ENCODE data around the gene KIAA1217. TPM values are rescaled to one million over a fixed set of nuclear protein-coding genes. Genes with fewer than 3 reads are reported as not detected.
A peak's percentile ranks its signal among the peaks of the same experiment; 100 is the strongest.
"Not testable (repeated sequence)": the region's sequence is repeated elsewhere in the genome, so short reads cannot be mapped to it uniquely, and the experiment has no call there.

The KIAA1217 gene
- total and polyA plus RNA-seq, 2 of the 4 experiments (the other 2 are of a cell fraction), result 3.4 to 4.4 TPM

DNA sequence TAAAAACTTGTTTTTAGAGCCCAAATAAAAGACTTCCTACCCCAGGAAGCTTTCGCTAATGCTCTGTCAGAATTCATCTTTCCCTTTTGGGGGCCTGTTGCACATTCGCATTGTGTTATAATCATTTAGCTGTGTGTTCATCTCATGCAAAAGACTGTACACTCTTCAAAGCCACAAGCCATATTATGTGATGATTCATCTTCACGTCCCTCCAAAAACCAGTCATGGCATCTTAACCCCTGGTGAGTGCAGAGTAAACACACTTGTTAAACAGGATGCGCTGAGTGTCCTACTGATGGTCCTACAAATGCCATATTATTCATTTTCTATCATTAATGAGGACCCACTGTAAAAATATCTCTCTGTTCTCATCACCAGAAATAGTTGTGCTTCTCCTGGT is 235.4 kb downstream of the KIAA1217 start:
- POLR2A ChIA-PET (ENCODE audit: unreplicated experiment), result no interaction called here
- no peaks in the 10 kb centered on the region for H3K36me3 ChIP-seq (ENCODE audit: control insufficient read depth, insufficient read depth, low read length)
- no peaks in the 10 kb centered on the region for H3K27me3 ChIP-seq (ENCODE audit: control insufficient read depth, insufficient read depth, low read length)
- peaks cover 23% of the 10 kb centered on the region for H3K9me1 ChIP-seq (ENCODE audit: insufficient read depth, low read length)
- TF ChIP-seq CEBPB (IDR thresholded peaks at IDR 0.05; ENCODE audit: low read depth, low read length) (peak; percentile 53), RCOR1 (IDR thresholded peaks at IDR 0.05; ENCODE audit: insufficient replicate concordance, low read length) (peak; percentile 57), SMC3 (IDR thresholded peaks at IDR 0.05; ENCODE audit: low read depth, low read length) (no peak), BHLHE40 (IDR thresholded peaks at IDR 0.05; ENCODE audit: low read depth, low read length) (peak; percentile 77), MXI1 (IDR thresholded peaks at IDR 0.05; ENCODE audit: borderline replicate concordance, low read depth, low read length) (no peak), FOS (IDR thresholded peaks at IDR 0.05; ENCODE audit: low read depth, low read length) (peak; percentile 81)
- H3K4me2 ChIP-seq (ENCODE audit: low read depth, low read length), result no peak overlapping the region; the same call in 1 of the 2 replicates
- H3K4ac ChIP-seq (ENCODE audit: low read depth, low read length), result no peak overlapping the region; the same call in 1 of the 2 replicates
- no peak overlapping the region for H2AK5ac ChIP-seq (ENCODE audit: low read depth, low read length)
- H2AFZ ChIP-seq (replicated peaks; ENCODE audit: low read length, poor library complexity), result no peak overlapping the region
- ATAC-seq (ENCODE audit: low read depth) (peak; percentile 69), DNase-seq (peak; percentile 96)
- H3K23ac ChIP-seq (ENCODE audit: low read depth, low read length), result no peak overlapping the region
- no peaks in the 10 kb centered on the region for H4K20me1 ChIP-seq (ENCODE audit: insufficient read depth, low read length)
- WGBS, 2 experiments (ENCODE audit: extremely low coverage in 2 of 2, insufficient read length in 1 of 2), result no CpG with 5 or more reads among the region's 4 CpGs
- H3K4me3 ChIP-seq (ENCODE audit: insufficient read depth, low read depth, low read length), result no peak overlapping the region
- CTCF ChIA-PET, result no interaction called here
- H2AK9ac ChIP-seq (replicated peaks; ENCODE audit: low read depth, low read length, poor library complexity), result no peak overlapping the region
- BruUV-seq (replicated peaks), result no TSS peak
- no peak overlapping the region for H2BK20ac ChIP-seq (ENCODE audit: low read depth, low read length)
- no peak overlapping the region; the same call in 2 of the 3 replicates for H2BK15ac ChIP-seq (ENCODE audit: low read depth, low read length)
- no peak overlapping the region for H3K9ac ChIP-seq (ENCODE audit: low read depth, low read length)
- H4K5ac ChIP-seq (ENCODE audit: low read depth, low read length), result no peak overlapping the region
- H3K4me1 ChIP-seq (ENCODE audit: control insufficient read depth, insufficient read depth, low read length), result peaks cover 13% of the 10 kb centered on the region
- H2BK120ac ChIP-seq (ENCODE audit: low read depth, low read length), result no peak overlapping the region
- H3K9me3 ChIP-seq (ENCODE audit: control insufficient read depth, insufficient read depth, low read length), result no peaks in the 10 kb centered on the region
- no peak overlapping the region for H3K14ac ChIP-seq (replicated peaks; ENCODE audit: low read depth, low read length)
- peak overlapping the region; percentile 71 for H2BK5ac ChIP-seq (ENCODE audit: low read depth, low read length, poor library complexity, severe bottlenecking)
- no peak overlapping the region; a peak in 1 of 4 replicates for H4K8ac ChIP-seq (ENCODE audit: low read depth in 2 of 2, low read length in 2 of 2)
- H3K27ac ChIP-seq (ENCODE audit: insufficient read depth, low read length), result no peak overlapping the region
- no peaks in the 10 kb centered on the region for H3K79me1 ChIP-seq (ENCODE audit: low read depth in 1 of 2, low read length in 2 of 2)
- no peak overlapping the region for H4K91ac ChIP-seq (ENCODE audit: insufficient read depth, low read depth, low read length)
- H3K56ac ChIP-seq (ENCODE audit: extremely low read depth, insufficient read depth, low read length), result no peak overlapping the region
- no peak overlapping the region; the same call in 1 of the 2 replicates for H3K18ac ChIP-seq (ENCODE audit: low read depth, low read length)
- dilution Hi-C loops (cut with HindIII; ENCODE audit: low sequenced_read_pairs, unreplicated experiment) (no loop called here), intact Hi-C loops (cut with micrococcal nuclease) (no loop called here), in situ Hi-C loops (cut with MboI; ENCODE audit: low sequenced_read_pairs) (no loop called here)

DNA sequence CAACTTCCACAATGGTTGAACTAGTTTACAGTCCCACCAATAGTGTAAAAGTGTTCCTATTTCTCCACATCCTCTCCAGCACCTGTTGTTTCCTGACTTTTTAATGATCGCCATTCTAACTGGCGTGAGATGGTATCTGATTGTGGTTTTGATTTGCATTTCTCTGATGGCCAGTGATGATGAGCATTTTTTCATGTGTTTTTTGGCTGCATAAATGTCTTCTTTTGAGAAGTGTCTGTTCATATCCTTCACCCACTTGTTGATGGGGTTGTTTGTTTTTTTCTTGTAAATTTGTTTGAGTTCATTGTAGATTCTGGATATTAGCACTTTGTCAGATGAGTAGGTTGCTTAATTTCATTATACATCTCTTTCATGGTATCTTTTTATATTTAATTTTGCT is 237.0 kb downstream of the KIAA1217 start:
- H3K4me3 ChIP-seq (ENCODE audit: insufficient read depth, low read depth, low read length); H3K9me3 ChIP-seq (ENCODE audit: control insufficient read depth, insufficient read depth, low read length); H2BK20ac ChIP-seq (ENCODE audit: low read depth, low read length); H4K20me1 ChIP-seq (ENCODE audit: insufficient read depth, low read length); H3K9ac ChIP-seq (ENCODE audit: low read depth, low read length); H4K5ac ChIP-seq (ENCODE audit: low read depth, low read length); BruUV-seq (replicated peaks); H4K91ac ChIP-seq (ENCODE audit: insufficient read depth, low read depth, low read length); H3K23ac ChIP-seq (ENCODE audit: low read depth, low read length); intact Hi-C loops (cut with micrococcal nuclease); in situ Hi-C loops (cut with MboI; ENCODE audit: low sequenced_read_pairs); POLR2A ChIA-PET (ENCODE audit: unreplicated experiment); H3K18ac ChIP-seq (ENCODE audit: low read depth, low read length); H4K8ac ChIP-seq (ENCODE audit: low read depth in 2 of 2, low read length in 2 of 2); H3K27ac ChIP-seq (ENCODE audit: insufficient read depth, low read length); ATAC-seq (ENCODE audit: low read depth); H3K4ac ChIP-seq (ENCODE audit: low read depth, low read length); CTCF ChIA-PET; H3K27me3 ChIP-seq (ENCODE audit: control insufficient read depth, insufficient read depth, low read length); H3K4me1 ChIP-seq (ENCODE audit: control insufficient read depth, insufficient read depth, low read length); H3K14ac ChIP-seq (replicated peaks; ENCODE audit: low read depth, low read length); dilution Hi-C loops (cut with HindIII; ENCODE audit: low sequenced_read_pairs, unreplicated experiment); H2AFZ ChIP-seq (replicated peaks; ENCODE audit: low read length, poor library complexity); H3K4me2 ChIP-seq (ENCODE audit: low read depth, low read length); DNase-seq; H2AK5ac ChIP-seq (ENCODE audit: low read depth, low read length); H2BK15ac ChIP-seq (ENCODE audit: low read depth, low read length); H3K79me1 ChIP-seq (ENCODE audit: low read depth in 1 of 2, low read length in 2 of 2); H3K36me3 ChIP-seq (ENCODE audit: control insufficient read depth, insufficient read depth, low read length); H3K56ac ChIP-seq (ENCODE audit: extremely low read depth, insufficient read depth, low read length); H2BK120ac ChIP-seq (ENCODE audit: low read depth, low read length); H2AK9ac ChIP-seq (replicated peaks; ENCODE audit: low read depth, low read length, poor library complexity): not testable (repeated sequence)
- peaks cover 14% of the 10 kb centered on the region for H3K9me1 ChIP-seq (ENCODE audit: insufficient read depth, low read length)
- no CpG with 5 or more reads among the region's 2 CpGs for WGBS, 2 experiments (ENCODE audit: extremely low coverage in 2 of 2, insufficient read length in 1 of 2)
- H2BK5ac ChIP-seq (ENCODE audit: low read depth, low read length, poor library complexity, severe bottlenecking), result peak overlapping the region; percentile 91
